ENCODE data around the gene LRP2BP.

The LRP2BP gene

GRCh38 chr4:185395238-185395955, at the start of gene LRP2BP:
Gene LRP2BP (minus strand): TSS chr4:185395924. CDS start chr4:185378186, 17,738 bp downstream.
- no peak for DNase-seq

- no peak for DNase-seq
Measured at GRCh38 chr4:185445209-185445608, 49.5 kb upstream of the LRP2BP start.

GRCh38 chr4:185441479-185441878, 45.8 kb upstream of the LRP2BP start:
- DNase-seq, result no peak

- no peak for DNase-seq
Measured at GRCh38 chr4:185437809-185438208, 42.1 kb upstream of the LRP2BP start.

GRCh38 chr4:185435466-185435865, 39.7 kb upstream of the LRP2BP start:
- DNase-seq, result no peak

- DNase-seq, result no peak
Measured at GRCh38 chr4:185429660-185430059, 33.9 kb upstream of the LRP2BP start.

- DNase-seq, result peak in 1 of 4 experiments; percentile 0
Measured at GRCh38 chr4:185426960-185427688, 31.4 kb upstream of the LRP2BP start.

- peak; percentile 77 to 83 (median 79) for DNase-seq
Measured at GRCh38 chr4:185425647-185426352, 30.1 kb upstream of the LRP2BP start, which contains the start of gene UFSP2. Gene UFSP2 (minus strand): TSS chr4:185425964. CDS start chr4:185425868, 96 bp downstream.

GRCh38 chr4:185424905-185425646, 29.4 kb upstream of the LRP2BP start:
- DNase-seq, result no peak

GRCh38 chr4:185421366-185422124, 25.8 kb upstream of the LRP2BP start:
- no peak for DNase-seq

GRCh38 chr4:185416955-185417354, 21.2 kb upstream of the LRP2BP start:
- DNase-seq, result no peak

- no peak for DNase-seq
Measured at GRCh38 chr4:185412412-185412811, 16.7 kb upstream of the LRP2BP start.

- no peak for DNase-seq
Measured at GRCh38 chr4:185411849-185412248, 16.1 kb upstream of the LRP2BP start.

GRCh38 chr4:185408432-185408831, 12.7 kb upstream of the LRP2BP start:
- no peak for DNase-seq

- no peak for DNase-seq
Measured at GRCh38 chr4:185405296-185405999, 9.7 kb upstream of the LRP2BP start.

- no peak for DNase-seq
Measured at GRCh38 chr4:185404031-185404430, 8.3 kb upstream of the LRP2BP start.

GRCh38 chr4:185399466-185399865, 3.7 kb upstream of the LRP2BP start:
- no peak for DNase-seq

GRCh38 chr4:185398618-185399017, 2.9 kb upstream of the LRP2BP start:
- DNase-seq, result no peak

- DNase-seq, result no peak
Measured at GRCh38 chr4:185396724-185397385, 1.1 kb upstream of the LRP2BP start, which contains the start of gene ANKRD37. Gene ANKRD37 (plus strand): TSS chr4:185396841. CDS start chr4:185396924, 83 bp downstream.

- peak; percentile 90 to 93 (median 92) for DNase-seq
Measured at GRCh38 chr4:185395956-185396723, 416 bp upstream of the LRP2BP start.

Data from activated CD4-positive, CD25-positive, alpha-beta regulatory T cell (primary cell).